A549 (cell line): ENCODE measurements around the gene ZNF385A. TPM values are rescaled to one million over a fixed set of nuclear protein-coding genes. Genes with fewer than 3 reads are reported as not detected.

Experiments
- ATAC-seq, 2 experiments: fragments of 200-7000 bp in 1 of 2; fragments of >200 bp in 1 of 2; cut with Nextera tagmentation in 1 of 2; cut with Tn5 transposase in 1 of 2; 3 replicates each; pipeline versions ENCODE4 v1.8.0 to v1.9.1; 2018 to 2020; ENCODE audit warnings: mild to moderate bottlenecking in 1 of 2, moderate library complexity in 1 of 2
- CTCF ChIA-PET: fragments of 300-600 bp; sonication (Branson Sonifier 250); formaldehyde crosslinking; extraction: SDS; loops from one replicate; lab custom pipeline; 2021; ENCODE audit warnings: antibody characterized with exemption, inconsistent platforms; lab: Yijun Ruan, JAX
- POLR2A ChIA-PET: fragments of 350-600 bp; formaldehyde crosslinking; extraction: SDS; loops from one replicate; lab custom pipeline; 2021; ENCODE audit warnings: antibody characterized with exemption, inconsistent platforms; lab: Yijun Ruan, JAX
- DNase-seq, 2 experiments: peaks; one replicate each; pipeline versions ENCODE4 v3.0.0 to v3.0.0-alpha.2; 2011 to 2016; ENCODE audit warnings: low read depth in 1 of 2, low spot score in 1 of 2
- FAIRE-seq: peaks from 2 replicates; lab custom pipeline; 2011; peaks lifted over from hg19 to GRCh38; lab: Jason Lieb, UNC
- H3K27ac ChIP-seq, 2 experiments: fragments of >200 bp; sonication (Bioruptor Twin); formaldehyde crosslinking; 3 replicates each; pipeline ENCODE4 v1.5.1; 2016 to 2017
- H3K4me1 ChIP-seq: fragments of >200 bp; sonication (Bioruptor Twin); formaldehyde crosslinking; 3 replicates; pipeline ENCODE4 v1.6.1; 2016
- H3K4me2 ChIP-seq: fragments of >200 bp; sonication (Bioruptor Twin); formaldehyde crosslinking; 3 replicates; pipeline ENCODE4 v1.6.1; 2016
- H3K4me3 ChIP-seq: fragments of >200 bp; sonication (Bioruptor Twin); formaldehyde crosslinking; 3 replicates; pipeline ENCODE4 v1.5.1; 2016
- H3K9me3 ChIP-seq: fragments of >200 bp; sonication (Bioruptor Twin); formaldehyde crosslinking; 3 replicates; pipeline ENCODE4 v1.6.1; 2016
- BHLHE40 ChIP-seq: IDR thresholded peaks from 2 replicates; pipeline ENCODE4 v1.6.1; 2012; ENCODE audit warnings: low read depth, low read length, inconsistent platforms
- CBX2 ChIP-seq: fragments of 200-600 bp; sonication (generic); IDR thresholded peaks from 2 replicates; pipeline ENCODE4 v1.6.1; 2016; ENCODE audit warnings: low read depth, mild to moderate bottlenecking, borderline replicate concordance
- CEBPB ChIP-seq, 2 experiments: fragments of >200 bp in 1 of 2; sonication (Bioruptor Twin) in 1 of 2; formaldehyde crosslinking in 1 of 2; IDR thresholded peaks; 2 replicates each; pipeline ENCODE4 v1.6.1; 2012 to 2016
- CHD4 ChIP-seq: fragments of 200-600 bp; sonication (generic); IDR thresholded peaks from 2 replicates; pipeline ENCODE4 v1.6.1; 2016; ENCODE audit warnings: antibody characterized with exemption, mild to moderate bottlenecking, borderline replicate concordance
- EHMT2 ChIP-seq: fragments of 200-600 bp; sonication (generic); IDR thresholded peaks from 2 replicates; pipeline ENCODE4 v1.6.1; 2016; ENCODE audit warnings: antibody characterized with exemption, low read depth, mild to moderate bottlenecking, moderate library complexity
- ESRRA ChIP-seq: fragments of 150-350 bp; IDR thresholded peaks from 2 replicates; pipeline ENCODE4 v1.6.1; 2014; ENCODE audit warnings: mild to moderate bottlenecking, low read length, borderline replicate concordance
- FOSB ChIP-seq: fragments of 250-450 bp; sonication (Bioruptor Pico); IDR thresholded peaks from 2 replicates; pipeline ENCODE4 v1.5.0; 2020; ENCODE audit warnings: mild to moderate bottlenecking, moderate library complexity
- GATA3 ChIP-seq: IDR thresholded peaks from 2 replicates; pipeline ENCODE4 v1.6.1; 2012; ENCODE audit warnings: borderline replicate concordance
- JUN ChIP-seq, 2 experiments: fragments of >200 bp; sonication (Bioruptor Twin); formaldehyde crosslinking; IDR thresholded peaks; 2 replicates in 1 of 2; 3 replicates in 1 of 2; pipeline ENCODE4 v1.6.1; 2016 to 2017
- MYC ChIP-seq: IDR thresholded peaks from 2 replicates; pipeline ENCODE4 v1.6.1; 2012; ENCODE audit warnings: mild to moderate bottlenecking, inconsistent platforms, low read length, improper control_type of control experiment, borderline replicate concordance
- NFE2L2 ChIP-seq: fragments of 150-350 bp; conservative IDR thresholded peaks from 2 replicates; pipeline ENCODE4 v1.6.1; 2014; ENCODE audit warnings: low read length
- PHF8 ChIP-seq: fragments of 200-600 bp; sonication (generic); IDR thresholded peaks from 2 replicates; pipeline ENCODE4 v1.6.1; 2016; ENCODE audit warnings: low read depth, mild to moderate bottlenecking, antibody characterized with exemption, moderate library complexity, borderline replicate concordance
- RARB ChIP-seq: fragments of 250-450 bp; sonication (Bioruptor Pico); IDR thresholded peaks from 2 replicates; pipeline ENCODE4 v1.8.0; 2021; ENCODE audit warnings: mild to moderate bottlenecking, moderate library complexity
- RFX5 ChIP-seq: fragments of 450-650 bp; IDR thresholded peaks from 2 replicates; pipeline ENCODE4 v1.7.1; 2014; ENCODE audit warnings: antibody characterized with exemption, mild to moderate bottlenecking, moderate library complexity
- ZC3H11A ChIP-seq: fragments of 450-650 bp; IDR thresholded peaks from 2 replicates; pipeline ENCODE4 v1.6.1; 2014; ENCODE audit warnings: antibody characterized with exemption, mild to moderate bottlenecking
- WGBS: methylation state at CpG from one replicate; pipeline ENCODE4 v1.1.6; 2017; ENCODE audit errors: missing lambda C conversion rate; 5-methylcytosine and 5-hydroxymethylcytosine counted together
- polyA plus RNA-seq, 4 experiments: library from polyadenylated mRNA; depleted of rRNA in 3 of 4; stranded (reverse); fragments of >200 nt; fragmentation: RNase III in 1 of 4; extraction: RNeasy Plus Mini Kit Qiagen cat#74134 plus additional on column Dnase treatment in 1 of 4; gene quantifications; 2 replicates in 3 of 4; 3 replicates in 1 of 4; pipeline ENCODE4 v1.2.3, GENCODE V29; 2011 to 2017
- TF ChIP-seq, protein P1 (sequence below): fragments of 250-450 bp; sonication (Bioruptor Pico); IDR thresholded peaks from 2 replicates; pipeline ENCODE4 v1.5.0; 2021; ENCODE audit warnings: mild to moderate bottlenecking, moderate library complexity, borderline replicate concordance
- TF ChIP-seq, protein P2 (sequence below): fragments of 150-350 bp; IDR thresholded peaks from 2 replicates; pipeline ENCODE4 v1.6.1; 2014; ENCODE audit warnings: low read depth, mild to moderate bottlenecking, low read length
- TF ChIP-seq, protein P3 (sequence below): IDR thresholded peaks from 2 replicates; pipeline ENCODE4 v1.6.1; 2012
- TF ChIP-seq, protein P4 (sequence below): fragments of 250-450 bp; sonication (Bioruptor Pico); IDR thresholded peaks from 2 replicates; pipeline ENCODE4 v1.5.0; 2020; ENCODE audit warnings: low read depth, mild to moderate bottlenecking, moderate library complexity

The ZNF385A gene
- polyA plus RNA-seq, 2 of the 4 experiments (the other 2 are of a cell fraction), result 1.8 to 14.9 TPM

GRCh38 chr12:54417712-54418440 is 33.3 kb upstream of the ZNF385A start (continued):
- TF ChIP-seq, protein P1, sequence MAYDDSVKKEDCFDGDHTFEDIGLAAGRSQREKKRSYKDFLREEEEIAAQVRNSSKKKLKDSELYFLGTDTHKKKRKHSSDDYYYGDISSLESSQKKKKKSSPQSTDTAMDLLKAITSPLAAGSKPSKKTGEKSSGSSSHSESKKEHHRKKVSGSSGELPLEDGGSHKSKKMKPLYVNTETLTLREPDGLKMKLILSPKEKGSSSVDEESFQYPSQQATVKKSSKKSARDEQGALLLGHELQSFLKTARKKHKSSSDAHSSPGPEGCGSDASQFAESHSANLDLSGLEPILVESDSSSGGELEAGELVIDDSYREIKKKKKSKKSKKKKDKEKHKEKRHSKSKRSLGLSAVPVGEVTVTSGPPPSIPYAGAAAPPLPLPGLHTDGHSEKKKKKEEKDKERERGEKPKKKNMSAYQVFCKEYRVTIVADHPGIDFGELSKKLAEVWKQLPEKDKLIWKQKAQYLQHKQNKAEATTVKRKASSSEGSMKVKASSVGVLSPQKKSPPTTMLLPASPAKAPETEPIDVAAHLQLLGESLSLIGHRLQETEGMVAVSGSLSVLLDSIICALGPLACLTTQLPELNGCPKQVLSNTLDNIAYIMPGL, result no peak
- TF ChIP-seq, protein P2, sequence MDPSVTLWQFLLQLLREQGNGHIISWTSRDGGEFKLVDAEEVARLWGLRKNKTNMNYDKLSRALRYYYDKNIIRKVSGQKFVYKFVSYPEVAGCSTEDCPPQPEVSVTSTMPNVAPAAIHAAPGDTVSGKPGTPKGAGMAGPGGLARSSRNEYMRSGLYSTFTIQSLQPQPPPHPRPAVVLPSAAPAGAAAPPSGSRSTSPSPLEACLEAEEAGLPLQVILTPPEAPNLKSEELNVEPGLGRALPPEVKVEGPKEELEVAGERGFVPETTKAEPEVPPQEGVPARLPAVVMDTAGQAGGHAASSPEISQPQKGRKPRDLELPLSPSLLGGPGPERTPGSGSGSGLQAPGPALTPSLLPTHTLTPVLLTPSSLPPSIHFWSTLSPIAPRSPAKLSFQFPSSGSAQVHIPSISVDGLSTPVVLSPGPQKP, result no peak
- TF ChIP-seq EHMT2 (no peak), RARB (CRISPR knock-in tag) (no peak), MYC (no peak), NFE2L2 (no peak), BHLHE40 (no peak)
- TF ChIP-seq, protein P3, sequence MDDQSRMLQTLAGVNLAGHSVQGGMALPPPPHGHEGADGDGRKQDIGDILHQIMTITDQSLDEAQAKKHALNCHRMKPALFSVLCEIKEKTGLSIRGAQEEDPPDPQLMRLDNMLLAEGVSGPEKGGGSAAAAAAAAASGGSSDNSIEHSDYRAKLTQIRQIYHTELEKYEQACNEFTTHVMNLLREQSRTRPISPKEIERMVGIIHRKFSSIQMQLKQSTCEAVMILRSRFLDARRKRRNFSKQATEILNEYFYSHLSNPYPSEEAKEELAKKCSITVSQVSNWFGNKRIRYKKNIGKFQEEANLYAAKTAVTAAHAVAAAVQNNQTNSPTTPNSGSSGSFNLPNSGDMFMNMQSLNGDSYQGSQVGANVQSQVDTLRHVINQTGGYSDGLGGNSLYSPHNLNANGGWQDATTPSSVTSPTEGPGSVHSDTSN, result no peak

DNA sequence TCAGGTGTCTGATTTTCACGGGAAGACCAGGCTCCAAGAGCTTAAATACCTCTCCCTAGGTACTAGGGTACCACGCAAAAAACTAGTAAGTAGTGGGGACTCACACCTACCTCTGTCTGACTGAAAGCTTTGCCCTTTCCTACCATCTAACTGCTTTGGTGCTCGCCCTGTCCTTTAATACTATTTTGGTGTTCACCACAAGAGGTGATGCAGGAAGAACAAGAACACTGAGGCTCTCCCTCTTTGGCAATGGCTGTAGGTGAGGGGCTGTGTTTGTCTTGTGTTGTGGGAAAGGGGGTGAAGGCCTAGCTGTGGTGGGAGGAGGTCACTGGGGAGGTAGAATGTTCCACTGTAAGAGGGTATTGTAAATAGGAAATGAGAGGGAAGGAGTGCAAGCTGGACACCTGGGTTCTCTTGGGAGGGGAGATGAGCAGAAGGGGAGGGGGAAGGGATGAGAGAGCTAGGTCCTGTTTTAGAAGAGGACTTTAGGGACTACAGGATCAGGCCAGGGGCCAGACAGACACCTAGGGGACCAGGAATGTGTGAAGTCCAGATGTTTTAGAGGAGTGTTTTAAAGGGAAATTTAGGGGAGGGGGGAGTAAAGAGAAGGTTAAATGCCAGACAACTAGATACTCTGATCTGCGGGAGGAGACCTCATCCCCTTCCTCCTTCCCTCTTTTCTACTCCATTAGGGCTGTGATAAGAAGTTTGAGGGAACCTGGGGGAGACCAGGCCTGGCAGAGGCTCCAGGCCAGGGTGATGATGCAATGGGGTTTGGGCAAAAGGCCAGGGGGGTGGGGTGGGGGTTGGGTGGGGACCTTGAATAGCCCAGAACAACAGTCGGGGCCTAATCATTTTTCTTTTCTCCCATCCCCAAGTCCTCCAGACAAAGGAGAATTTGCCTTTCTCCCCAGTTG is 32.4 kb upstream of the ZNF385A start:
- H3K4me2 ChIP-seq, result peak overlapping the region; percentile 81
- ATAC-seq, result no peak
- 82% methylated on average over 5 of the region's 5 CpGs for WGBS
- no peak for DNase-seq
- peak overlapping the region; percentile 77 for H3K4me3 ChIP-seq
- no peaks in the 10 kb centered on the region for H3K9me3 ChIP-seq
- ChIA-PET POLR2A (interaction anchor here (2.1 kb wide), 1 partner anchor 17 kb away, joined by 7 read pairs; no protein-coding TSS in a partner anchor), CTCF (interaction anchor here (0.6 to 47.9 kb wide), 7 partner anchors 8 to 1327 kb away, joined by 3 to 1279 read pairs (median 7); no protein-coding TSS in a partner anchor)
- TF ChIP-seq GATA3, result no peak
- peak in 1 of 2 experiments; percentile 63; a peak in 2 of 4 replicates for TF ChIP-seq CEBPB (IDR thresholded peaks at IDR 0.05)
- no peak for FAIRE-seq
- H3K4me1 ChIP-seq, result peaks cover 66% of the 10 kb centered on the region
- peak overlapping the region; percentile 94 to 99 for H3K27ac ChIP-seq

DNA sequence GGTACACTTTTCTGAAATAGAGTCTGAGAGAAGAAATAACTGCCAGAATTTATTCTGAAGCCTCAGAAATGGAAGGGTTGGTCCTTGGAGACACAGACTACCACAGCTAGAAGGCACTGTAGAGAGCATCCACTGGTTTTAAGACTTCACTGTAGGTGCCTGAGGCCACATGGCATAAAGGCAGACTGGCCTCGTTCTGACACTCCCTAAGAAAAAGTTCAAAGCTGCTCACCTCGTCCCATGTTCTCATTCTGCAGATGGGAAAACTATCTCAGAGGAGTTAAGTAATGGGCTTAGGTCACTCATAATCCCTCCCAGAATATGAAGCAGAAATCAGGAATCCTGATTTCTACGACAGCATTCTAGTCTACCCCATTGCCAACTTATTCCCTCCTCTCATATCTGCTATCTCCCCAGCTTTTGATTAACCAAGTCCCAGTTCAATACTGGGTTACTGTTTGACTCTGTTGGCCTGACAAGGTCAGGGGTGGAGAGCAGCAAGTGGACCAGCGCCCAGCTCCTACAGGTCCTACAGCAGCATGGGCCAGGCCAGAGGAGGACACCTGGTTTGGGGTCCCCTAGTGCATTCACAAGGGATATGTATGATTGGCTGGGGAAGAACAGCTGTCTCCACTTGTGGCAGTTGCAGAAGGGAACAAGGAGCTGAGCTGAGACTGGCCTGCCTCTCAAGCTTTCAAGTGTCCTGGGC is 30.8 kb upstream of the ZNF385A start:
- POLR2A ChIA-PET, result no interaction called here
- TF ChIP-seq CHD4 (no peak), CBX2 (no peak), ZC3H11A (no peak), RFX5 (no peak), ESRRA (no peak), PHF8 (no peak), JUN (IDR thresholded peaks at IDR 0.05) (no peak), FOSB (CRISPR knock-in tag) (no peak), GATA3 (no peak)
- TF ChIP-seq, protein P3, result no peak
- TF ChIP-seq, protein P2, result no peak
- TF ChIP-seq, protein P1, result no peak
- TF ChIP-seq, protein P4, sequence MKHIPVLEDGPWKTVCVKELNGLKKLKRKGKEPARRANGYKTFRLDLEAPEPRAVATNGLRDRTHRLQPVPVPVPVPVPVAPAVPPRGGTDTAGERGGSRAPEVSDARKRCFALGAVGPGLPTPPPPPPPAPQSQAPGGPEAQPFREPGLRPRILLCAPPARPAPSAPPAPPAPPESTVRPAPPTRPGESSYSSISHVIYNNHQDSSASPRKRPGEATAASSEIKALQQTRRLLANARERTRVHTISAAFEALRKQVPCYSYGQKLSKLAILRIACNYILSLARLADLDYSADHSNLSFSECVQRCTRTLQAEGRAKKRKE (CRISPR knock-in tag), result no peak

More for the DNA sequence above, 30.8 kb upstream of the ZNF385A start:
- peaks cover 64% of the 10 kb centered on the region for H3K4me1 ChIP-seq
- no peak overlapping the region for H3K27ac ChIP-seq
- H3K4me2 ChIP-seq, result no peak overlapping the region
- H3K9me3 ChIP-seq, result no peaks in the 10 kb centered on the region
- WGBS, result 73% methylated on average over 4 of the region's 4 CpGs
- ATAC-seq, result no peak
- CTCF ChIA-PET, result interaction anchor here (1.1 to 47.9 kb wide), 5 partner anchors 15 to 214 kb away, joined by 3 to 1279 read pairs (median 11); no protein-coding TSS in a partner anchor
- H3K4me3 ChIP-seq, result no peak overlapping the region
- FAIRE-seq, result no peak
- no peak for DNase-seq
